IMR-90 (cell line): Measurements from ENCODE around the gene CTDSP1. TPM values are rescaled to one million over a fixed set of nuclear protein-coding genes. Genes with fewer than 3 reads are reported as not detected.

Source experiments
- ATAC-seq: fragments of 200-7000 bp; cut with Tn5 transposase; 2 replicates; pipeline ENCODE4 v1.9.1; 2020; ENCODE audit warnings: low read depth, mild to moderate bottlenecking, moderate library complexity
- BruUV-seq: library from RNA; stranded (reverse); fragments of 400-500 nt; replicated peaks from 2 replicates; lab custom pipeline; 2021; lab: Mats Ljungman, UMichigan
- CTCF ChIA-PET: fragments of 300-600 bp; formaldehyde crosslinking; extraction: SDS; loops from one replicate; lab custom pipeline; 2021; ENCODE audit warnings: antibody characterized with exemption; lab: Yijun Ruan, JAX
- POLR2A ChIA-PET: fragments of 300-600 bp; sonication (Branson Sonifier 250); formaldehyde crosslinking; loops from one replicate; lab custom pipeline; 2022; ENCODE audit warnings: antibody characterized with exemption; ENCODE audit not compliant: unreplicated experiment; lab: Charles Lee
- DNase-seq: peaks from one replicate; pipeline ENCODE4 v3.0.0; 2013
- H2AFZ ChIP-seq: replicated peaks from 2 replicates; pipeline ENCODE3; 2013; ENCODE audit warnings: low read length, mild to moderate bottlenecking; ENCODE audit not compliant: poor library complexity
- H2AK5ac ChIP-seq: 2 replicates; pipeline ENCODE4 v1.6.1; 2013; ENCODE audit warnings: low read depth, low read length, inconsistent platforms
- H2AK9ac ChIP-seq: replicated peaks from 2 replicates; pipeline ENCODE3; 2013; ENCODE audit warnings: mild to moderate bottlenecking, low read depth, low read length, moderate library complexity; ENCODE audit not compliant: poor library complexity
- H2BK120ac ChIP-seq: 2 replicates; pipeline ENCODE4 v1.6.1; 2013; ENCODE audit warnings: low read depth, low read length, inconsistent platforms
- H2BK15ac ChIP-seq: 3 replicates; pipeline ENCODE4 v1.6.1; 2013; ENCODE audit warnings: low read depth, low read length, inconsistent platforms
- H2BK20ac ChIP-seq: 2 replicates; pipeline ENCODE4 v1.6.1; 2013; ENCODE audit warnings: low read depth, mild to moderate bottlenecking, inconsistent platforms, low read length, moderate library complexity
- H2BK5ac ChIP-seq: 2 replicates; pipeline ENCODE4 v1.6.1; 2013; ENCODE audit warnings: mild to moderate bottlenecking, low read depth, low read length, inconsistent platforms; ENCODE audit not compliant: poor library complexity, severe bottlenecking
- H3K14ac ChIP-seq: replicated peaks from 2 replicates; pipeline ENCODE4 v1.6.1; 2013; ENCODE audit warnings: low read depth, low read length, inconsistent platforms
- H3K18ac ChIP-seq: 2 replicates; pipeline ENCODE4 v1.6.1; 2013; ENCODE audit warnings: low read depth, low read length, control low read depth
- H3K23ac ChIP-seq: 2 replicates; pipeline ENCODE4 v1.6.1; 2013; ENCODE audit warnings: low read depth, low read length, inconsistent platforms
- H3K27ac ChIP-seq: 2 replicates; pipeline ENCODE4 v1.5.1; 2013; ENCODE audit warnings: mild to moderate bottlenecking, control low read depth, low read length; ENCODE audit not compliant: insufficient read depth
- H3K27me3 ChIP-seq: 2 replicates; pipeline ENCODE4 v1.6.1; 2013; ENCODE audit warnings: low read length; ENCODE audit not compliant: control insufficient read depth, insufficient read depth
- H3K36me3 ChIP-seq: 2 replicates; pipeline ENCODE4 v1.6.1; 2013; ENCODE audit warnings: low read length, mixed read lengths; ENCODE audit not compliant: control insufficient read depth, insufficient read depth
- H3K4ac ChIP-seq: 2 replicates; pipeline ENCODE4 v1.6.1; 2013; ENCODE audit warnings: low read depth, low read length, inconsistent platforms
- H3K4me1 ChIP-seq: 2 replicates; pipeline ENCODE4 v1.6.1; 2013; ENCODE audit warnings: low read length, mixed read lengths; ENCODE audit not compliant: control insufficient read depth, insufficient read depth
- H3K4me2 ChIP-seq: 2 replicates; pipeline ENCODE4 v1.6.1; 2013; ENCODE audit warnings: low read depth, mild to moderate bottlenecking, control low read depth, low read length, moderate library complexity
- H3K4me3 ChIP-seq: 2 replicates; pipeline ENCODE4 v1.5.1; 2013; ENCODE audit warnings: low read depth, mild to moderate bottlenecking, control low read depth, low read length, moderate library complexity; ENCODE audit not compliant: insufficient read depth
- H3K56ac ChIP-seq: 2 replicates; pipeline ENCODE4 v1.6.1; 2013; ENCODE audit warnings: low read length, inconsistent platforms; ENCODE audit not compliant: insufficient read depth; ENCODE audit errors: extremely low read depth
- H3K79me1 ChIP-seq, 2 experiments: 2 replicates each; pipeline ENCODE4 v1.6.1; 2013; ENCODE audit warnings: low read length in 2 of 2, inconsistent platforms in 1 of 2, low read depth in 1 of 2
- H3K9ac ChIP-seq: 2 replicates; pipeline ENCODE4 v1.6.1; 2013; ENCODE audit warnings: low read depth, low read length, control low read depth
- H3K9me1 ChIP-seq: 2 replicates; pipeline ENCODE4 v1.6.1; 2013; ENCODE audit warnings: low read length, inconsistent platforms; ENCODE audit not compliant: insufficient read depth
- H3K9me3 ChIP-seq: 2 replicates; pipeline ENCODE4 v1.6.1; 2013; ENCODE audit warnings: low read length; ENCODE audit not compliant: control insufficient read depth, insufficient read depth
- H4K20me1 ChIP-seq: 2 replicates; pipeline ENCODE4 v1.6.1; 2013; ENCODE audit warnings: low read length, inconsistent platforms; ENCODE audit not compliant: insufficient read depth
- H4K5ac ChIP-seq: 2 replicates; pipeline ENCODE4 v1.6.1; 2013; ENCODE audit warnings: mild to moderate bottlenecking, low read depth, low read length, control low read depth
- H4K8ac ChIP-seq, 2 experiments: 2 replicates each; pipeline ENCODE4 v1.6.1; 2013; ENCODE audit warnings: low read depth in 2 of 2, low read length in 2 of 2, control low read depth in 1 of 2, inconsistent platforms in 1 of 2
- H4K91ac ChIP-seq: 2 replicates; pipeline ENCODE4 v1.6.1; 2013; ENCODE audit warnings: low read depth, low read length, inconsistent platforms; ENCODE audit not compliant: insufficient read depth
- CHD1 ChIP-seq: IDR thresholded peaks from 2 replicates; pipeline ENCODE4 v1.6.1; 2012; ENCODE audit warnings: low read depth, low read length, improper control_type of control experiment
- MXI1 ChIP-seq: IDR thresholded peaks from 2 replicates; pipeline ENCODE4 v1.6.1; 2012; ENCODE audit warnings: low read depth, mild to moderate bottlenecking, low read length, moderate library complexity, borderline replicate concordance
- RAD21 ChIP-seq: IDR thresholded peaks from 2 replicates; pipeline ENCODE4 v1.6.1; 2012; ENCODE audit warnings: low read length, improper control_type of control experiment
- RCOR1 ChIP-seq: IDR thresholded peaks from 2 replicates; pipeline ENCODE4 v1.6.1; 2012; ENCODE audit warnings: mild to moderate bottlenecking, low read length, improper control_type of control experiment; ENCODE audit not compliant: insufficient replicate concordance
- RFX5 ChIP-seq: IDR thresholded peaks from 2 replicates; pipeline ENCODE4 v1.8.0; 2012; ENCODE audit warnings: low read depth, mild to moderate bottlenecking, low read length, moderate library complexity
- SMC3 ChIP-seq: fragments of 150-350 bp; IDR thresholded peaks from 2 replicates; pipeline ENCODE4 v1.6.1; 2016; ENCODE audit warnings: low read depth, mild to moderate bottlenecking, antibody characterized with exemption, low read length, moderate library complexity
- WGBS, 2 experiments: methylation state at CpG; one replicate each; pipeline versions ENCODE4 v1.1.5 to v1.1.7; 2013; ENCODE audit warnings: missing lambda C conversion rate in 2 of 2; ENCODE audit not compliant: insufficient read length in 1 of 2; ENCODE audit errors: extremely low coverage in 2 of 2; 5-methylcytosine and 5-hydroxymethylcytosine counted together
- dilution Hi-C: fragments of 300-500 bp; cut with HindIII; formaldehyde crosslinking; loops from one replicate; pipeline ENCODE4 v1.14.3; 2018; ENCODE audit warnings: low sequenced_read_pairs; ENCODE audit not compliant: unreplicated experiment
- in situ Hi-C: fragments of 300-500 bp; cut with MboI; formaldehyde crosslinking; loops from 3 replicates; pipeline ENCODE4 v1.14.3; 2019; ENCODE audit warnings: low sequenced_read_pairs, inconsistent platforms, mixed read lengths
- intact Hi-C: fragments of 100-400 bp; cut with micrococcal nuclease; formaldehyde crosslinking; loops from 2 replicates; pipeline ENCODE4 v1.10.0; 2022
- polyA plus RNA-seq, 3 experiments: library from polyadenylated mRNA; depleted of rRNA; stranded (reverse); fragments of >200 nt; gene quantifications; 2 replicates each; pipeline ENCODE4 v1.2.3, GENCODE V29; 2012; ENCODE audit warnings: low replicate concordance in 1 of 3
- total RNA-seq: library from RNA; depleted of rRNA; stranded (reverse); fragments of >200 nt; gene quantifications from 2 replicates; pipeline ENCODE4 v1.2.3, GENCODE V29; 2012
- TF ChIP-seq, protein P1 (sequence below): fragments of 150-350 bp; IDR thresholded peaks from 2 replicates; pipeline ENCODE4 v1.6.1; 2017; ENCODE audit warnings: mild to moderate bottlenecking, antibody characterized with exemption, low read length, low read depth

The CTDSP1 gene
- total and polyA plus RNA-seq, 2 of the 4 experiments (the other 2 are of a cell fraction), result 19.7 to 64.3 TPM

DNA sequence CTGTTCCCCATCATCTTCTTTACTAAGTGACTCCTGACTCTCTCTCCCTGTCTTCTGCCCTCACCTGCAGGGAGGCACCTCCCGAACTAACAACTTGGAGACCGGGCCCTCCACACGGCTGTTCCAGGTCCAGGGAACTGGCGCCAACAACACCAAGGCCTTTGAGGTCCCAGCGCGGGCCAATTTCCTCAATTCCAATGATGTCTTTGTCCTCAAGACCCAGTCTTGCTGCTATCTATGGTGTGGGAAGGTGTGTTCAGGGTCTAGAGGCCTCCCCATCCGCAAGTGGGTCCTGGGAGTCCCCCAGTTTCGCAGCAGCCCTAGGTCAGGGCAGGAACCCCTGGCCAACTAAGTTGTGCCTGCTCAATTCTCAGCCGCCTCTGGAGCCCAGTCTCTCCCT lies 34.8 kb downstream of the CTDSP1 start:
- ATAC-seq (no peak), DNase-seq (no peak)
- CTCF ChIA-PET, result no interaction called here
- Histone ChIP-seq H2AK5ac (no peak overlapping the region), H3K27me3 (peaks cover 21% of the 10 kb centered on the region), H3K14ac (no peak overlapping the region), H2AK9ac (no peak overlapping the region), H3K4ac (no peak overlapping the region), H4K8ac (no peak overlapping the region), H3K23ac (no peak overlapping the region), H3K36me3 (no peaks in the 10 kb centered on the region), H3K27ac (no peak overlapping the region), H4K91ac (no peak overlapping the region), H3K9ac (no peak overlapping the region), H3K4me2 (no peak overlapping the region), H2AFZ (no peak overlapping the region), H3K56ac (no peak overlapping the region), H3K79me1 (no peaks in the 10 kb centered on the region), H3K9me1 (no peaks in the 10 kb centered on the region), H2BK15ac (no peak overlapping the region), H4K5ac (no peak overlapping the region), H3K4me1 (peaks cover 2% of the 10 kb centered on the region; the same call in 1 of the 2 replicates), H3K18ac (no peak overlapping the region), H2BK20ac (no peak overlapping the region), H3K9me3 (no peaks in the 10 kb centered on the region), H4K20me1 (no peaks in the 10 kb centered on the region; the same call in 1 of the 2 replicates), H2BK120ac (no peak overlapping the region), H2BK5ac (no peak overlapping the region), H3K4me3 (no peak overlapping the region)
- no peak for TF ChIP-seq RFX5
- TF ChIP-seq MXI1, result no peak
- TF ChIP-seq RCOR1, result no peak
- TF ChIP-seq RAD21, result no peak
- TF ChIP-seq CHD1, result no peak
- no peak for TF ChIP-seq SMC3
- TF ChIP-seq, protein P1, sequence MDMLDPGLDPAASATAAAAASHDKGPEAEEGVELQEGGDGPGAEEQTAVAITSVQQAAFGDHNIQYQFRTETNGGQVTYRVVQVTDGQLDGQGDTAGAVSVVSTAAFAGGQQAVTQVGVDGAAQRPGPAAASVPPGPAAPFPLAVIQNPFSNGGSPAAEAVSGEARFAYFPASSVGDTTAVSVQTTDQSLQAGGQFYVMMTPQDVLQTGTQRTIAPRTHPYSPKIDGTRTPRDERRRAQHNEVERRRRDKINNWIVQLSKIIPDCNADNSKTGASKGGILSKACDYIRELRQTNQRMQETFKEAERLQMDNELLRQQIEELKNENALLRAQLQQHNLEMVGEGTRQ, result no peak
- intact Hi-C loops (no loop called here), in situ Hi-C loops (no loop called here), dilution Hi-C loops (no loop called here)
- 92% methylated on average over 2 of the region's 9 CpGs; no CpG with 5 or more reads in 1 of the 2 experiments for WGBS, 2 experiments
- POLR2A ChIA-PET, result no interaction called here
- no TSS peak for BruUV-seq
